Measurements from ENCODE around the gene AFAP1L1.
A peak's percentile ranks its signal among the peaks of the same experiment; 100 is the strongest.

Gene AFAP1L1

GRCh38 chr5:149301744-149302380, 30.2 kb downstream of the AFAP1L1 start:
- Histone ChIP-seq H3K4me1 (ENCODE audit: control insufficient read depth in 2 of 2, insufficient read depth in 1 of 2, low read depth in 1 of 2, low read length in 2 of 2) (peaks cover 0 to 6% of the 10 kb centered on the region in 2 donors), H3K27ac (replicated peaks; ENCODE audit: low read length) (no peak overlapping the region), H2BK120ac (ENCODE audit: low read depth, low read length) (no peak overlapping the region), H3K4me2 (ENCODE audit: insufficient read depth, low read length, poor library complexity, severe bottlenecking) (no peak overlapping the region), H3K9me3 (replicated peaks in 1 of 2; ENCODE audit: control insufficient read depth in 2 of 2, insufficient read depth in 1 of 2, low read depth in 1 of 2, low read length in 2 of 2) (no peaks in the 10 kb centered on the region), H3K23ac (ENCODE audit: low read depth, low read length, poor library complexity) (no peak overlapping the region), H2BK5ac (ENCODE audit: low read length) (no peak overlapping the region), H3K36me3 (replicated peaks in 1 of 2; ENCODE audit: control insufficient read depth in 2 of 2, insufficient read depth in 2 of 2, low read length in 2 of 2) (no peaks in the 10 kb centered on the region), H2AK5ac (ENCODE audit: low read depth, low read length) (no peak overlapping the region), H3K14ac (ENCODE audit: low read length) (no peak overlapping the region), H2BK15ac (ENCODE audit: low read length) (no peak overlapping the region), H4K91ac (ENCODE audit: low read depth, low read length, poor library complexity) (no peak overlapping the region), H2AFZ (ENCODE audit: low read length) (peak overlapping the region; percentile 36), H3K9ac (ENCODE audit: low read depth, low read length, poor library complexity) (no peak overlapping the region), H3K79me1 (ENCODE audit: low read depth, low read length) (peaks cover 2% of the 10 kb centered on the region), H2BK12ac (ENCODE audit: low read length) (no peak overlapping the region), H3K27me3 (ENCODE audit: control insufficient read depth in 3 of 3, insufficient read depth in 3 of 3, low read depth in 1 of 3, low read length in 3 of 3) (peaks cover 0 to 43% (median 0%) of the 10 kb centered on the region in 3 experiments), H3K4me3 (ENCODE audit: low read length in 2 of 2) (peak overlapping the region in 1 of 2 donors; percentile 28), H3K4ac (ENCODE audit: low read length) (no peak overlapping the region), H3K18ac (ENCODE audit: low read length) (no peak overlapping the region), H4K8ac (ENCODE audit: low read depth, low read length) (no peak overlapping the region)
- no peak for DNase-seq (ENCODE audit: low spot score)
- no CpG with 5 or more reads among the region's 8 CpGs for WGBS, 2 donors (ENCODE audit: extremely low coverage in 2 of 2, insufficient read length in 2 of 2, insufficient replicate concordance in 1 of 2)

- Histone ChIP-seq H3K4me2 (ENCODE audit: insufficient read depth, low read length, poor library complexity, severe bottlenecking) (no peak overlapping the region), H2BK120ac (ENCODE audit: low read depth, low read length) (no peak overlapping the region), H2AK5ac (ENCODE audit: low read depth, low read length) (peak overlapping the region; percentile 18), H3K9me3 (replicated peaks in 1 of 2; ENCODE audit: control insufficient read depth in 2 of 2, insufficient read depth in 1 of 2, low read depth in 1 of 2, low read length in 2 of 2) (no peaks in the 10 kb centered on the region), H3K23ac (ENCODE audit: low read depth, low read length, poor library complexity) (no peak overlapping the region), H2AFZ (ENCODE audit: low read length) (no peak overlapping the region), H3K4ac (ENCODE audit: low read length) (no peak overlapping the region), H4K91ac (ENCODE audit: low read depth, low read length, poor library complexity) (no peak overlapping the region), H3K18ac (ENCODE audit: low read length) (no peak overlapping the region), H3K79me1 (ENCODE audit: low read depth, low read length) (no peaks in the 10 kb centered on the region), H4K8ac (ENCODE audit: low read depth, low read length) (no peak overlapping the region), H3K27ac (replicated peaks; ENCODE audit: low read length) (no peak overlapping the region), H2BK15ac (ENCODE audit: low read length) (no peak overlapping the region), H2BK5ac (ENCODE audit: low read length) (no peak overlapping the region), H3K27me3 (ENCODE audit: control insufficient read depth in 3 of 3, insufficient read depth in 3 of 3, low read depth in 1 of 3, low read length in 3 of 3) (peaks cover 0 to 43% (median 0%) of the 10 kb centered on the region in 3 experiments), H3K14ac (ENCODE audit: low read length) (no peak overlapping the region), H3K9ac (ENCODE audit: low read depth, low read length, poor library complexity) (no peak overlapping the region), H3K4me3 (ENCODE audit: low read length in 2 of 2) (no peak overlapping the region), H3K4me1 (ENCODE audit: control insufficient read depth in 2 of 2, insufficient read depth in 1 of 2, low read depth in 1 of 2, low read length in 2 of 2) (peaks cover 0 to 6% of the 10 kb centered on the region in 2 donors), H3K36me3 (replicated peaks in 1 of 2; ENCODE audit: control insufficient read depth in 2 of 2, insufficient read depth in 2 of 2, low read length in 2 of 2) (no peaks in the 10 kb centered on the region), H2BK12ac (ENCODE audit: low read length) (no peak overlapping the region)
- DNase-seq (ENCODE audit: low spot score) = no peak
- no CpG with 5 or more reads among the region's 5 CpGs for WGBS, 2 donors (ENCODE audit: extremely low coverage in 2 of 2, insufficient read length in 2 of 2, insufficient replicate concordance in 1 of 2)
Measured at GRCh38 chr5:149302641-149303040, 31.0 kb downstream of the AFAP1L1 start.

- DNase-seq (ENCODE audit: low spot score) = no peak
- Histone ChIP-seq H2BK5ac (ENCODE audit: low read length) (no peak overlapping the region), H3K14ac (ENCODE audit: low read length) (no peak overlapping the region), H4K8ac (ENCODE audit: low read depth, low read length) (no peak overlapping the region), H3K4me3 (ENCODE audit: low read length in 2 of 2) (no peak overlapping the region), H3K4ac (ENCODE audit: low read length) (no peak overlapping the region), H2BK12ac (ENCODE audit: low read length) (no peak overlapping the region), H3K27ac (replicated peaks; ENCODE audit: low read length) (no peak overlapping the region), H3K18ac (ENCODE audit: low read length) (no peak overlapping the region), H3K9me3 (replicated peaks in 1 of 2; ENCODE audit: control insufficient read depth in 2 of 2, insufficient read depth in 1 of 2, low read depth in 1 of 2, low read length in 2 of 2) (no peaks in the 10 kb centered on the region), H3K9ac (ENCODE audit: low read depth, low read length, poor library complexity) (no peak overlapping the region), H3K79me1 (ENCODE audit: low read depth, low read length) (no peaks in the 10 kb centered on the region), H3K4me2 (ENCODE audit: insufficient read depth, low read length, poor library complexity, severe bottlenecking) (no peak overlapping the region), H2BK120ac (ENCODE audit: low read depth, low read length) (no peak overlapping the region), H3K36me3 (replicated peaks in 1 of 2; ENCODE audit: control insufficient read depth in 2 of 2, insufficient read depth in 2 of 2, low read length in 2 of 2) (no peaks in the 10 kb centered on the region), H2AK5ac (ENCODE audit: low read depth, low read length) (no peak overlapping the region), H3K27me3 (ENCODE audit: control insufficient read depth in 3 of 3, insufficient read depth in 3 of 3, low read depth in 1 of 3, low read length in 3 of 3) (peaks cover 0 to 44% (median 0%) of the 10 kb centered on the region in 3 experiments), H3K23ac (ENCODE audit: low read depth, low read length, poor library complexity) (no peak overlapping the region), H2AFZ (ENCODE audit: low read length) (no peak overlapping the region), H3K4me1 (ENCODE audit: control insufficient read depth in 2 of 2, insufficient read depth in 1 of 2, low read depth in 1 of 2, low read length in 2 of 2) (peaks cover 0 to 6% of the 10 kb centered on the region in 2 donors), H4K91ac (ENCODE audit: low read depth, low read length, poor library complexity) (no peak overlapping the region), H2BK15ac (ENCODE audit: low read length) (no peak overlapping the region)
- no CpG with 5 or more reads among the region's 4 CpGs for WGBS, 2 donors (ENCODE audit: extremely low coverage in 2 of 2, insufficient read length in 2 of 2, insufficient replicate concordance in 1 of 2)
Measured at GRCh38 chr5:149303210-149303609, 31.6 kb downstream of the AFAP1L1 start.

GRCh38 chr5:149304195-149305078, 32.8 kb downstream of the AFAP1L1 start:
- H3K27ac ChIP-seq (replicated peaks; ENCODE audit: low read length) = no peak overlapping the region
- H3K27me3 ChIP-seq (ENCODE audit: control insufficient read depth in 3 of 3, insufficient read depth in 3 of 3, low read depth in 1 of 3, low read length in 3 of 3) = peaks cover 0 to 49% (median 0%) of the 10 kb centered on the region in 3 experiments
- H3K23ac ChIP-seq (ENCODE audit: low read depth, low read length, poor library complexity) = no peak overlapping the region
- H2BK5ac ChIP-seq (ENCODE audit: low read length) = no peak overlapping the region
- no peaks in the 10 kb centered on the region for H3K36me3 ChIP-seq (replicated peaks in 1 of 2; ENCODE audit: control insufficient read depth in 2 of 2, insufficient read depth in 2 of 2, low read length in 2 of 2)
- H4K8ac ChIP-seq (ENCODE audit: low read depth, low read length) = no peak overlapping the region
- H3K14ac ChIP-seq (ENCODE audit: low read length) = no peak overlapping the region
- H3K4ac ChIP-seq (ENCODE audit: low read length) = no peak overlapping the region
- H2BK15ac ChIP-seq (ENCODE audit: low read length) = no peak overlapping the region
- no peak overlapping the region for H2AFZ ChIP-seq (ENCODE audit: low read length)
- peaks cover 0 to 6% of the 10 kb centered on the region in 2 donors for H3K4me1 ChIP-seq (ENCODE audit: control insufficient read depth in 2 of 2, insufficient read depth in 1 of 2, low read depth in 1 of 2, low read length in 2 of 2)
- no peak overlapping the region for H2BK120ac ChIP-seq (ENCODE audit: low read depth, low read length)
- no peaks in the 10 kb centered on the region for H3K9me3 ChIP-seq (replicated peaks in 1 of 2; ENCODE audit: control insufficient read depth in 2 of 2, insufficient read depth in 1 of 2, low read depth in 1 of 2, low read length in 2 of 2)
- H2BK12ac ChIP-seq (ENCODE audit: low read length) = no peak overlapping the region
- no CpG with 5 or more reads among the region's 11 CpGs for WGBS, 2 donors (ENCODE audit: extremely low coverage in 2 of 2, insufficient read length in 2 of 2, insufficient replicate concordance in 1 of 2)
- peak overlapping the region; percentile 21 for H3K18ac ChIP-seq (ENCODE audit: low read length)
- H3K4me2 ChIP-seq (ENCODE audit: insufficient read depth, low read length, poor library complexity, severe bottlenecking) = no peak overlapping the region
- no peaks in the 10 kb centered on the region for H3K79me1 ChIP-seq (ENCODE audit: low read depth, low read length)
- no peak overlapping the region for H3K4me3 ChIP-seq (ENCODE audit: low read length in 2 of 2)
- H4K91ac ChIP-seq (ENCODE audit: low read depth, low read length, poor library complexity) = no peak overlapping the region
- no peak for DNase-seq (ENCODE audit: low spot score)
- peak overlapping the region; percentile 65 for H3K9ac ChIP-seq (ENCODE audit: low read depth, low read length, poor library complexity)
- H2AK5ac ChIP-seq (ENCODE audit: low read depth, low read length) = peak overlapping the region; percentile 42
